ENCODE results near the gene APH1A.
A peak's percentile ranks its signal among the peaks of the same experiment; 100 is the strongest.
"Not testable (repeated sequence)": the region's sequence is repeated elsewhere in the genome, so short reads cannot be mapped to it uniquely, and the experiment has no call there.

The APH1A gene

GRCh38 chr1:150268340-150268704, 494 bp downstream of the APH1A start:
- DNase-seq (ENCODE audit: low read depth), result peak; percentile 15

GRCh38 chr1:150267896-150268295, 920 bp downstream of the APH1A start:
- no peak for DNase-seq (ENCODE audit: low read depth)

- DNase-seq (ENCODE audit: low read depth), result no peak
Observed at GRCh38 chr1:150263549-150263948, 5.3 kb downstream of the APH1A start.

- DNase-seq (ENCODE audit: low read depth), result no peak
Observed at GRCh38 chr1:150262388-150263320, 6.2 kb downstream of the APH1A start.

GRCh38 chr1:150261367-150261766, 7.4 kb downstream of the APH1A start:
- no peak for DNase-seq (ENCODE audit: low read depth)

- DNase-seq (ENCODE audit: low read depth), result no peak
Observed at GRCh38 chr1:150259758-150260669, 8.8 kb downstream of the APH1A start.

- no peak for DNase-seq (ENCODE audit: low read depth)
Observed at GRCh38 chr1:150259217-150259616, 9.6 kb downstream of the APH1A start.

- no peak for DNase-seq (ENCODE audit: low read depth)
Observed at GRCh38 chr1:150257624-150258585, 10.9 kb downstream of the APH1A start, which contains the start of gene CA14. Gene CA14, plus strand, starts transcription at chr1:150257774. Its CDS starts 355 bp downstream, at chr1:150258129.

GRCh38 chr1:150256554-150257341, 12.1 kb downstream of the APH1A start:
- no peak for DNase-seq (ENCODE audit: low read depth)

- DNase-seq (ENCODE audit: low read depth), result no peak
Observed at GRCh38 chr1:150256198-150256553, 12.6 kb downstream of the APH1A start.

- DNase-seq (ENCODE audit: low read depth), result no peak
Observed at GRCh38 chr1:150249936-150250335, 18.9 kb downstream of the APH1A start.

- DNase-seq (ENCODE audit: low read depth), result no peak
Observed at GRCh38 chr1:150243003-150243402, 25.8 kb downstream of the APH1A start.

- no peak for DNase-seq (ENCODE audit: low read depth)
Observed at GRCh38 chr1:150237746-150238145, 31.1 kb downstream of the APH1A start.

GRCh38 chr1:150237176-150237575, 31.6 kb downstream of the APH1A start:
- DNase-seq (ENCODE audit: low read depth), result not testable (repeated sequence)

GRCh38 chr1:150236614-150237100, 32.2 kb downstream of the APH1A start:
- DNase-seq (ENCODE audit: low read depth), result no peak

- peak; percentile 85 for DNase-seq (ENCODE audit: low read depth)
Observed at GRCh38 chr1:150235852-150236613, 32.8 kb downstream of the APH1A start, which contains the start of gene ANP32E. Gene ANP32E, minus strand, starts transcription at chr1:150236112. Its CDS starts 326 bp downstream, at chr1:150235786.

GRCh38 chr1:150235294-150235851, 33.4 kb downstream of the APH1A start:
- peak; percentile 10 for DNase-seq (ENCODE audit: low read depth)

- DNase-seq (ENCODE audit: low read depth), result peak; percentile 88
Observed at GRCh38 chr1:150234566-150235293, 34.1 kb downstream of the APH1A start.

- no peak for DNase-seq (ENCODE audit: low read depth)
Observed at GRCh38 chr1:150234309-150234565, 34.6 kb downstream of the APH1A start.

All from activated T-helper 9 cell treated with anti-CD3 and anti-CD28 coated beads, Interleukin-2, amount 50 U/mL, for 16 hours (primary cell).